HG02981 (cell line): ENCODE measurements around the gene MEF2D.
A peak's percentile ranks its signal among the peaks of the same experiment; 100 is the strongest.

Experiments
- ATAC-seq: cut with Tn5 transposase; IDR thresholded peaks from one replicate; pipeline ENCODE4 v1.9.1; 2021; ENCODE audit warnings: mild to moderate bottlenecking, moderate library complexity; ENCODE audit not compliant: unreplicated experiment

Gene MEF2D

DNA sequence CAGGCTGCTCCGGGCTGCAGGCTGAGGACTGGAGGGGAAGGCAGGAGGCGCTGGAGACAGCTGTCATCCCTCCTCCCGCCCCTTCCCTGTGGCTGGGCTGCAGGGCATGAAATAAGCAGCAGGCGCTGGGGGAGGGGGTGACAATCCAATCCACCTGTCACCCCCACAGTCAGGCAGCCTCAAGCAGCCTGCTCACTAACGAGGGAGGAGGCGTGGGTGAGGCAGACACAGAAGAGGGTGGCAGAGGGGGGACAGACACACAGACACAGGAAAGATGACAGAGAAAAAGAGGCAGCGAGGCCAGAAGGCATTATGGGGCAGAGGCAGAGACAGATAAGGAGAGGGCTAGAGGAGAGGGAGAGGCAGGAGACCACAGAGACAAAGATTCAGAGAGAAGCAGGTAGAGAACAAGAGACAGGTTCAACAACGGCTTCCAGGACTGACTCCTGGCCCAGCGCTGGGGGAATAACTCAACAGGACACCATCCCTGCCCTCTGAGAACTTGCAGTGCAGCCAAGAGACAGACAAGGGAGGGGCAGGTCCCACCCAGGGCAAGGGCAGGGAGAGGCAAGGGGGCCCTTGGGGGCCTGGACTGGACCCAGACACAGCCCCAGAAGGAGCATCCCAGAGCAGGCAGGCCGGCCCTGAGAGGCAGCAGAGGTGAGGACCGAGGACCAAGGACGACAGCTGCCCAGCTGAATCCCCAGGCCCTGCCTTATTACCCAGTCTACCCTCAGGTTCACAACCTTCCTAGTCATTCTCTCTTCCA is 11.2 kb downstream of the MEF2D start:
- ATAC-seq, result no peak

DNA sequence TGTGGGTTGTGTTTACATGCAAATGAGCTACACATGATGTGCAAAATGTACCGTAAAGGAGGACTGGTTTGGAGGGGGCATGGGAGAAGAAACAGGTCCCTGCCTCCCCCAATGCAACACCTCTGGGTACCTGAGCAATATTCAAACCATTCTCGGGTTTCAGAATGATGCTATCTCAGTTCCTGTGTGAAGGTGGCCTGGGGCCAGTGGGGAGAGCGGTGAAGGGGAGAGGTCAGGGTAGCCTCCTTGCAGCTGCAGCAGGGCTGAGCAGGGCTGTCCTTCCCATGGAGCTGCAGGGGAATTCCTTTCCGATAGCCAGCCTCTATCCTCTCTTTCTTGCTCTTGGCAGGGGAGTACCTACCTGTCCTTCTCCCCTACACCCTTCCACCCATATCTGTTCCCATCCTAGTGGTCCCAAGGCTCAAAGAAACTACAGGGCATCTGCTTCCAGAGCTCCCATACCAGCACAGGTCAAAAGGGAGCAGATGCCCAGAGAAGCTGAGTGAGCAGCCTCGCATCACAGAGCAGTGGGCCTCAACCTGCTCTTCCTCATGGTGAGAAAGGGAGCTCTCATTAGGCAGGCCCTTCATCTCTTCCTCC is 11.9 kb downstream of the MEF2D start:
- ATAC-seq, result peak; percentile 61

DNA sequence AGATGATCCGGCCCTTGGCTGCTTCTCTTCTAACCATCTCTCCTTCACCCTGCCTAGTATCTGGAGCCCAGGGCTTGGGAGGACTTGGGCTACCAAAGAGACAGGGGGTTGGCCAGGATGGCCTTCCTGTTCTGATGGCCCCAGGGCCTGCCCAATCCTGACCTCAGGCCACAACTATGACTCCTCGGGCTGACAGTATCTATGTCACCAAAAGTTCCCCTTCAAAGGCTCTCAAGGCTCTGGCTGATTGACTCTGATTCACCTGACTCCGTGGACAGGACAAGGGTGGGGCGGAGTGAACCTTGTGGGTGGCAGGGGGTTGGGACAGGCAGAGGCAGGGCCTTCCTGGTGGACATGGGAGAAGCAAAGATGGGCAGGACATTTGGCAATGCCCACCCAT is 12.7 kb downstream of the MEF2D start:
- ATAC-seq, result no peak

DNA sequence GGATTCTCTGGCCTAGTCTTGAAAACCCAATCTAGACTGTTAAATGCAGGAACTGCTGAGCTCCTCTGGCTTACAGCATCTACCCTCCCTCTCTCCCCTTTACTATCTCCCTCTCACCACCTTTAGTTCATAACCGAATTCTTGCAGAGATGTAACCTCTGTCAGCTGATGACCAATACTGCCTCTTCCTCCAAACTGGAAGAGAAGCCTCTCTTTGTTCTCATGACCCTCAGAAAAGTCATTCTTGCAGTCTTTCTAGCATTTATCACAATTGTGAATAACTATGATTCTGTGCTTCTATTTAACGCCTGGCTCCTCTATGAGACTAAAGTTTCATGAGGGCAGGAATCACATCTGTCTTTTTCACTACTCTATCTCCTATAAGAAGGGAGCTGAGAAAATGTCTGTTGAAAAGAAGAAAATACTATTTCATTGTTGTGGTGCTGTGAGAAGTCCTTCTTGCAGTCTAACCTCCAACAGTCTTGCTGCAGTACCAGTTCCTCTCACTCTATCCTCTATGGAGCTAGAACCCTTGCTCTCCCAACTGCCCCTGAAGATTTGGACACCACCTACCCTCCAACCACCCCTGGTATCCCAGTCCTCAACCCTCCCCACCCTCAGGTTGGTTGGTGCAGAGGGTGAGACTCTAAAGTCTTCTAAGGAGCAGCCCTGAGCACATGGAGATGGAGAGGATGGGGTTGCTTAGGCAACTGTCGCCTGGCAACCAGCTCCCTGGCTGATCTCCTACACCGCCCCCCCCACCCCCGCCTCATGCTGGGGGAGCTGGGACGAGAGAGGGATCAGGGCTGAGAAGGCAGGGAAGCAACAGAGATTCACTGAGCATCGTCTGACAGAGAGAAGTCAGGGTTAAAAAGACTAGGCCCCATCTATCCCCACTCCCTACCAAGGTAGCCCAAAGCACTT is 13.9 kb downstream of the MEF2D start:
- ATAC-seq, result no peak

DNA sequence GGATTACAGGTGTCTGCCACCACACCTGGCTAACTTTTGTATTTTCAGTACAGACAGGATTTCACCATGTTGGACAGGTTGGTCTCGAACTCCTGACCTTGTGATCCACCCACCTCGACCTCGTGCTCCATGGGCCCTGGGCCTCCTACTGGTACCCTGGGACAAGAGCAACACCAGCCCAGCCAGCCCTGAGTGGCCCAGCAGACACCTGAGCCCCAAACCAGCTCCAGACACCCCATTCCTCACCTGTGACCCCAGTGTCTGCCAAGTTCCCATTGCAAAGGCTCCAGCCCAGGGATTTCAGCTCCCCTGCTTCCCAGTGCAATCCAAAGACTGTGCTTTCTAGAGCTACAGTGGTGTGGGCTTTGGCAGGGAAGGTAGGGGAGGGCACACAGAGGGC is 14.6 kb downstream of the MEF2D start:
- no peak for ATAC-seq

DNA sequence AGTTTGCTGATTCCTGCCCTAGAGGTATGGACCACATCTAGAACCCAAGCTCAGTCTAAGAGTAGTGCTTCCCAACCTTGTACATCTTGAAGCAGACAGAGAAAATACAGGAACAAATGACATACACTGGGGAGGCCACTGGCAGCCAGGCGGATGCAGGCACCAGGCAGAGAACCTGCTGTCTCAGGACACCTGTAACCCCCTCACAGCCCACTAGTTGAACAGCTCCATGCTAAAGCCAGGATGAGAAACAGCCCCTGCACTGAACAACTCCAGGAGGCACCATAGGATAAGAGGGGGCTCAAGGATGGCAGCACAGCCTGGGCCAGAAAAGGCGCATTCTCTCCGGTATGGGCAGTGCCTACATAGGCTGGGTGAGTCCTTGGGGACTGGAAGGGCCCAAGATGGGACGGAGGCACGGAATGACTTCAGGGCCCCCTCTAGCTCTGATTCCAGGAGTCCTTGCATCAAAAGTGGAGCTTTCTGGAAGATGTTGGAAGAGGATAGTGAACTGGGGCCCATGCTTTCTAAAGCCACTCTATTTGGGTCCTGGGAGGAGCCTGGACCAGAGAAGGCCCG is 16.0 kb downstream of the MEF2D start:
- no peak for ATAC-seq

DNA sequence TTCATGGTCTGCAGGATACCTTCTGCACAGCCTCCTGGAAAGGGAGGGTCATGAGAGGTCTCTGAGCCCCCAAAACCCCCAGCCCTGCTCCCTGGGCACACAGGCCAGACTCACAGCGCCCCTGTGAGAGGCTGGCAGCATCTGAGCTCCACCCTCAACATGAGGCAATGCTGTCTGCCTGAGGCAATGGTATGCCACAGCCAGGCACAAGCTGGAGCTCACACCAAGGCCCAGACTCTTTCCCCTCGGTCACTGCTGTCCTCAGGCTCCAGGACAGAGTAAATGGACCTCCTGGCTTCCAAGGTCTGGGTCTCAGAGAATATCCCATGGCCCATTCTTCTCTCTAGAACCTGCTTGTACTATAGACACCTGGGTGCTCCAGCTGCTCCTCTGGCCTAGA is 17.2 kb downstream of the MEF2D start:
- no peak for ATAC-seq

DNA sequence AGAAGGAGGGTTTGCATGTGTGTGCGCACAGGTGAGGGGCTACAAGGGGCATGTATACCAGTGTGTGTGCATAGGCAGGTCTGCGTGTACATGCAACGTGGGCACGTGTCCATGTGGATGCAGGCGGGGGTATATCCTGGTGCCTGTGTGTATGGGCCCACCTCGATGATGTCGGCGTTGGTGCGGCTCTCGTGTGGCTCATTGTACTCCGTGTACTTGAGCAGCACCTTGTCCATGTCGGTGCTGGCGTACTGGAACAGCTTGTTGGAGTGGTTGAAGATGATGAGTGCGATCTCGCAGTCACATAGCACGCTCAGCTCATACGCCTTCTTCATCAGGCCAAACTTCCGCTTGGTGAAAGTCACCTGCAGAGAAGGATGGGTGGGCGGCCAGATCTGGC is 18.3 kb downstream of the MEF2D start:
- no peak for ATAC-seq

DNA sequence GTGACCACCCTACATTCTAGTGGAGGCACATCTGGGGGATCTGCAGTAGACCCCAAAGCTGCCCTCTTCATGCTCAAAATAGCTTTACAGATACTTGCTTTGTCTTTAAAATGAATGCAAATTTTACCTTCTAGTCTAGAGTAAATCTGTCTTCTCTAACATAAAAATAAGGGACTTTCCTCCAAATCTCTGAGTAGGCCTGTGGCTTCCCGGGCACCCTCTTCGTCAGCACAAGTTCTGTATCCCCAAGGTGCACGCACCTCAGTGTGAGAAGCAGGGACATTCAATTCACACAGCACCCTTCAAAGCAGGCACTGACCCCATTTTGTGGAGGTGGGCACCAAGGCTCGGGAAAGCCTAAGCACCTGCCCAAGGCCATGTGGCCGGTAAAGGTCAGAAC is 19.0 kb downstream of the MEF2D start:
- ATAC-seq, result no peak

DNA sequence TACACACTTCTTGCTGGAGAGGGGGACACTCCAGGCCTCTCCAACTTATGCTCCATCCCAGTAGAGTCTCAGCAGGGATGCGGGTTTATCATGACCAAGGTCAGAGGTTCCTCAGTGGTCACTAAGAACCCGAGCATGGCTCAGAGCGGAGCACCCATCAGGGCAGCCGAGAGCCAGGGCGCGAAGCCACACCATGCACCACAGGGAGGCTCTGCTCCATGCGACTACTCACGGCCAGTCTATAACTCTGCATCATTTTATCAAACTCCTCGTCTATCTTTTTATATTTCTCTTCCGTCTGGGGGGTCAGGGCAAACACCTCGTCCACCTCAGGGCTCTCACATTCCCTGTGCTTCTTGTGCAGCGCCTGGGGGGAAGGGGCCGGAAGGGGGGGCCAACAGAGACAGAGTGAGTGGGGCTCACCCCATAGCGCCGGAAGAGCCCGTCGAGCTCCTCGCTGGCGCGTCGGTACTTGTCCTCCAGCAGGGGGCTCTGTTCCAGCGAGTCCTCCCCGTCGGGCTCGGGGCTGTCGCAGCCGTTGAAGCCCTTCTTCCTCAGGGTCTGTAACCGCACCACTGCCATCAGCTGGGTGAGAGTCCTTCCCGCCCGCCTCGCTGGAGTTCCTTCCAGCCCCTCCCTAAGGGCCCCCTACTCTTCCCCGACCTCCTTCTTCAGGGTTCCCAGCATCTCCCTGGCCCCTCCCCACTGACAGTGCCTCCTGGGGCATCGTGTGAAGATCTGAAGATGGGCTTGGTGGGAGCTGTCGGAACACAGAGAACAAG is 20.0 kb downstream of the MEF2D start:
- no peak for ATAC-seq

DNA sequence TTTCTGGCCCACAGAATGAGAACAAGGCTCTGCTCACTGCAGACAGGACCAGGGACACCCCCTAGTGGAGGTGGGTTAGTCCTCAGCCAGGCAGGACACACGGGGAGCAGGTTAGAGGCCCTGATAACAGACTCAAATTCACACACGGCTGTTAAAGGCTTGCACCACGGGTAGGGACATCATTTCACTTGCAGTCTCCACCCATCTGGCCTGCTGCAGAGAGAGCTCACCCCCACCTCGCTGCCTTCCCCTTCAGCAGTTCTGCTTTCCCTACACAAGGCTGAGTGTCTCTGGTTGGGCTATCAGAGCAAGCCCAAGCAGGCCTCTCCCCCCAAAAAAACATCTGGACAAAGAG is 20.6 kb downstream of the MEF2D start:
- no peak for ATAC-seq

DNA sequence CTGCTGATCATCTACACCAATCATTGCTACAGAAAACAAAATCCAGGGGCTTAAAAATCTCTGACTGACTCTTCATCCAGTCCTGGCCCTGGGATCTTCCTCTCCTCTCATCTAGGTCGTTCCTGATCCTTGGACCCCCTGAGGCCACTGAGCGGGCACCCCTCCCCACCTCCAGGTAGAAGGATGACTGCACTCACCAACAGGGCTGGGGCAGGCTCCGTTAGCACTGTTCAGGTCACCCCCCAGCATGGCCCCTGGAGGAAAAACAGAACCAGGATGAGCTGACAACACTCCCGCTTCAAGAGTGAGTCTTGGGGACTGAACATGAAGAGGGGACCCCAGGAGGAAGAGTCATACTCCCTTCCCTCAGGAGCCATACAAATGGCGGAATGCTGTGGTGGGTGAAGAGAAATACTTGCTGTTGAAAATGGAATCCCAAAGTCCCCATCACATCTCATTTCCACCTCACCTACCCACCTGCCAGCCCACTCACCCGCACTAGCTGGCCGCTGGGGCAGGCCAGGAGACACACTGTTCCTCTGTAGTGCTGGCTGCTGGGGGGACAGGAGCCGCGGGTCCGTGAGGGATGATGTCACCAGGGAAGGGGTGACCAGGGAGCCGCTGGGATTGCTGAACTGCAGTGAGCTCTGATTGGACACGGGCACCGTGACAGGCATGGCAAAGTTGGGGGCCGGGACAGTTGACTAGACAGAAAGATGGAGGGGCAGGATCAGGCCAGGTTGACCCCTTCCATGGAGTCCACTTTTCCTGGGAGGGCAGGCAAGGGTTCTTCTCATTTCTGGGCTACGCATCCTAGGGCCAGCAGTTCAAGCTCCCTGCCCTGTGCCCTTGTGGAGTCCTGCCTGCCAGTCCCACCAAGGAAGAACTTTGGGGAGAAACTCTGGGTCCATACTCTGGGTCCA is 21.2 kb downstream of the MEF2D start:
- ATAC-seq, result no peak

DNA sequence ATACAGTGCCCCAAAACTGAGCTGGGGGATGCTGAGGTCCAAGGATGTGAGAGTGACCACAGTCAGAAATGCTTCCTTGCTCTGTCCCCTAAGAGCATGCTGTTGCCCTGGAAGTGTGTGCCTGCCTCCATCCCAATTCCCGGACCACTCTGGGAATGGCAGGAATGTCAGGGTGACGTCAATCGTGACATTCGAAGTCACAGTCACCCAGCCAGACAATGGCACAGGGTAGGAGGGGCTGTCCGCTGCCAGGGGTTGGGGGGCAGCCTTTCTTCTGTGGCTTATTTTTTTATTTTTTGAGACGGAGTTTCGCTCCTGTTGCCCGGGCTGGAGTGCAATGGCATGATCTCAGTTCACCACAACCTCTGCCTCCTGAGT is 22.3 kb downstream of the MEF2D start:
- no peak for ATAC-seq

DNA sequence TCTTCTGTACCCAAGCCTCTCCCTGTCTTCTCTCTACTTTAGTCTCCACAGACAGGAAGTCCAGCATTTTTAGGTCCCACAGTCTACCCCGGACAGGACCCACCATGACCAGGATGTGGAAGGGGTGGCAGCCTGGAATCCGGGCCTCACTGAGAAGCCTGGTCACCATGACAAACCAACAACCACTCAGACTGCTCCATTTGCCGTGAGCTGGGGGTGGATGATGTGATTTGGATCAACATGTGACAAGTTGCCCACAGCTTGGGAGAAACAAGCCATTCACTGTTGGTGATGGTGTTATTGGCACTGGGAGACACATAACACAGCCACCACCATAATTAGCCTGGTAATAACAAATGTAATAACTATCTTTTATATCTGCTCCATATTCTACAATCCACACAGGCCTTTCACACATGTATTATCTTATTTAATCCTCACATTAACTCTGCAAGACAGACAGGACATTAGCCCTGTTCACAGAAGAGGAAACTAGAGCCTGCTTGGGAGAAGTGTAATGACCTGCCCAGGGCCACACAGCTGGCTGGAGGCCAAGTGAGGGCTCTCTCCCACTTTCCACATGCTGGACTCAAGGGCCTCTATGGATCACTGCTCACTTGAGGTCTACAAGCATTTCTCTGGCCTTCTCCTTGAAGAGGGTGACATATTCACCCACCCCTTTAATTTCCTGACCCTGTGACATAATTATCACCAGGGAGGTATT is 22.9 kb downstream of the MEF2D start:
- ATAC-seq, result no peak

DNA sequence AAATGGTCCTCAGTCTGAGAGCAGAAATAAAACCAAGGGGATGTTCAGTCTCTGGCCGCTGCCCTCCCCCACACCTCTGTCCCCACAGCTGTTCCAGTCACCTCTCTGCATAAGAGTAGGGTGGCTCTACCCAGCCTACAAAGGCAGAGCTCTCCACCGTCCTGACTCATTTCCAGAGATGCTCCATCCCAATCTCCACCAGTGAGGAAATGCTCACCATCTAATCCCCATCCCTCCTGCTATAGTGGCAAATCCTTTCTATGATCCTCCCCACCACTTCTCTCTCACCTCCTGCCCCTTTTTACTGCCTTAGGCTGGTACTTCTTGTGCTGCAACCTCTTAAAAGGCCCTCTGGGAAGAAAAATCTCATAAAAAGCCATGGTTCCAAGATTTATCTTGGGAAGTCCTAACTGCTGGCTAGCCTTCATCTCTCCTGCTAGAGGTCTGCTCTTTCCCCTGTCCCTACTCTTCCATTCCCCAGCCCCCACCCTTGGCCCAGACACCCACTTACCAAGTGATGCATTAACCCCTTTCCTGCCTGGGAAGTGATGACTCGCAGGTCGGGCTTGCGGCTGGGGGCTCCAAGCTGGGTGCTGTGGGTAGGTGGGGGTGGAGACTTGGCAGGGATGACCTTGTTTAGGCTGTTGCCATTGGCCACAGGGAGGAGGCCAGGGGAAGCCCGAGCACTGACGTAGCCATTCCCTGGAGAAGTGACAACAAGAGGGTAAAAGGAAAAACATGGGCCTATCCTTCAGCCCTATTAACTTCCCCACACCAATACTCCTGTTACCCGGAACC is 23.9 kb downstream of the MEF2D start:
- ATAC-seq, result no peak

DNA sequence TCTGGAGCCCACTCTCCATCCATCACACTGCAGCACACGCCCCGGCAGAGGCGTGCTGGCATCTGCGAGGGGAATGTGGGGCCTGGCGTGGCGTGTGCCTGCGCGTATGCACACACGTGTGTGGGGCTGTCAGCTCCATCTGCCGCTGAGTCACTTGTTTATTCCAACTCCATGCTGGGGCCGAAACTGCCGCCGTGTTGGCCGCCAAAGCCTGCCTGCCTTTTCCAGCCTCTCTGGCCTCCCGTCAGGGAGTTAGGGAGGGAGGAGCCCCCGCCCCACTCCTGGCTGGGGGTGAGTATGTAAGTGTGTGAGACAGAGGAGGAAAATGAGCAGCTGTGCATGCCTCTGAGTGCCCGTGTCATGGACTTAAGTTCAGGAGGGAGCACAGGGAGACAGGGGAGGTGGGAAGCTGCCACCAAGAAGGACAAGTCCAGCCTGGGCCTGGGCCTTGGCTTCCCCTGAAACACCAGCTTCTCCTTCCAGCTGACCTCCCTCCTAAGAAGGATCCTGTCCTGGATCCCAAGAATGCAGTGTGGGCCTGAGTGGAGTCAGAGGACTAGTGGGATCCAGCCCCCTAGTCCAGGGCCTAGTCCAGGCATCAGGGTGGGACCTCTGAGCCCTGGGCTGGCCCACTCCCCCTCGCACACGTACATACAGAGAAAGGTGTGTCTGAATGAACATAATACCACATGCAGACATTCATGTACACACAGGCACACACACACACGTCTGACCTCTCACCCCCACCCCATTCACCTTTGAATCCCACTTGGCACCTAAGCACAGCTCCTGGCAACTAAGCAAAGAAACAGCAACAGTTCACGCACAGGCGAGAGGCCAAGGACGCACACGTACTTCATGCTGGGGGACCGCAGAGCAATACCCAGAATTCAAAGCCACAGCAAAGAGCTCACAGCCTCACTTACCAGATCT is 24.7 kb downstream of the MEF2D start:
- ATAC-seq, result no peak

DNA sequence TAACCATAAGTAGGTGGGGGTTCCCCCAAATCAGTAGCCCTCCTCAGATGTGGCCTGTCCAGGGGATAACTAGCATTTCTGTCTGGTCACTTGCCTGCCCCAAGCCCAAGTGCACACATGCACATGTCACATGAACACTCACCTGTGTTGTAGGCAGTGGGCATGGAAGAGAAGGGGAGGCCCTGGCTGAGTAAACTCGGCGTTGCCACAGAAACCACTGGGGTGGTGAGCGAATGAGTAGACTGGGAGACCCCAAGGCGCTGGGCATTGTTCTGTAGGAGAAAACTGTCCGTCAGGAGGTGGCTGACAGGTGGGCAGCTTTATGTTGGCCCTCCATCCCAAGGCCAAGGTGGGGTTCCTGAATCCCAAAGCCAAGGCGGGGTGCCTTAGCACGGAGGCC is 25.6 kb downstream of the MEF2D start:
- ATAC-seq, result no peak
